ENCODE data around the gene EAPP.

- TF ChIP-seq CTCF (IDR thresholded peaks at IDR 0.05) (no peak), POLR2A (IDR thresholded peaks at IDR 0.05) (no peak)
These were observed 9.0 kb upstream of the EAPP start for GRCh38 chr14:34548472-34548981.
